GM20431 (cell line): Measurements from ENCODE around the gene DAB2.
"Not testable (repeated sequence)": the region's sequence is repeated elsewhere in the genome, so short reads cannot be mapped to it uniquely, and the experiment has no call there.

Experiments
- in situ Hi-C: fragments of 300-500 bp; cut with MseI, MboI; formaldehyde crosslinking; loops from one replicate; pipeline ENCODE4 v1.15.0; 2020; ENCODE audit warnings: low sequenced_read_pairs; ENCODE audit not compliant: unreplicated experiment

Gene DAB2

DNA sequence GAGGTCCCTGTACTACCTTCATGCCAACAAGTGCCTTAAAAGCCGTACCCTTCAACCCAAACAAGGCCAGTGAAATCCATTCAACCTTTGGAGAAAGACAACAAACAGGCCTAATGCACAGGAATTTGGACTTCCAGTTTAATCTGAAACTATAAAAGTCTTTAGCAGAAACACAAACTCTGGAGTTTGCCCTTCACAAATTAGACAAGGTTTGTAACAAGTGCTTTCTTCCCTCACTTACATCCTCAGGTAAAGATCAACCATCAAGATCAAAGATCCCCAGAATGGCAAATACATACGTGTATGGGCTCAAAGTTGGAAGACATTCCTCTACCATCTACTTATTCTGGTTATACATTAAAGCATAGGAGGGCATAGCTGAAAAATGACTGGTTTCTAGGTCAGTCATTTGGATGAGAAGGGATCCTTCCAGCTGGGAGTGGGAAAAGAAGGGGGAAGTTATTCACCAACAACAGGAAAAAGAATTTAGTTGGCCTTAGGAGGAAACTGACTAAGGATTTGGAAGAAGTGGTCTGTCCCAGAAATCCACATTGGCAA lies 2.0 kb downstream of the DAB2 start:
- in situ Hi-C loops: no loop called here

- in situ Hi-C loops: no loop called here
Observed at GRCh38 chr5:39422036-39422606, 2.7 kb downstream of the DAB2 start.

GRCh38 chr5:39420482-39421145 lies 4.2 kb downstream of the DAB2 start:
- in situ Hi-C loops: no loop called here

- in situ Hi-C loops: no loop called here
Observed at GRCh38 chr5:39419796-39420195, 5.0 kb downstream of the DAB2 start.

GRCh38 chr5:39417979-39418378 lies 6.8 kb downstream of the DAB2 start:
- in situ Hi-C loops: no loop called here

- in situ Hi-C loops: no loop called here
Observed at GRCh38 chr5:39415201-39415600, 9.6 kb downstream of the DAB2 start.

- in situ Hi-C loops: no loop called here
Observed at GRCh38 chr5:39414426-39414825, 10.4 kb downstream of the DAB2 start.

GRCh38 chr5:39413771-39414170 lies 11.0 kb downstream of the DAB2 start:
- in situ Hi-C loops: no loop called here

GRCh38 chr5:39412721-39413394 lies 11.9 kb downstream of the DAB2 start:
- in situ Hi-C loops: no loop called here

GRCh38 chr5:39411985-39412384 lies 12.8 kb downstream of the DAB2 start:
- in situ Hi-C loops: no loop called here

DNA sequence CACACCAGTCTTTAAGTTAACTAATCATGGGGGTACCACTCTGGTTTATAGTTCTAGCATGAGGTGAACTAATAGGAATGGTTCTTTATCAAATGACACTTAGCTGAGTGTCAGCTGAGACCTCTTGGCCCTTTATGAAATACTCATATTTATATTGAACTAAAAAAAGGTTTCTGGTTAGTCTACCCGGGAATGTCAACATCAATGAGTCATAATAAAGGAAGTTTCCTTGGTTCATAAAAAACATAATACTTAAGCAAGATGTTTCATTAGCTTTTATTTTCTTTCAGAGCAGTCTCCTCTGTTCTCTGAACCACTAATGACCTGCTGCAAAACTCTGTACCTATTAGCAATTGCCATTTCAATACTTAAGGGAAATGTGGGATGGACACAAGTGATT lies 13.7 kb downstream of the DAB2 start:
- in situ Hi-C loops: no loop called here

GRCh38 chr5:39409033-39409432 lies 15.7 kb downstream of the DAB2 start:
- in situ Hi-C loops: no loop called here

GRCh38 chr5:39405083-39405843 lies 19.5 kb downstream of the DAB2 start:
- in situ Hi-C loops: no loop called here

DNA sequence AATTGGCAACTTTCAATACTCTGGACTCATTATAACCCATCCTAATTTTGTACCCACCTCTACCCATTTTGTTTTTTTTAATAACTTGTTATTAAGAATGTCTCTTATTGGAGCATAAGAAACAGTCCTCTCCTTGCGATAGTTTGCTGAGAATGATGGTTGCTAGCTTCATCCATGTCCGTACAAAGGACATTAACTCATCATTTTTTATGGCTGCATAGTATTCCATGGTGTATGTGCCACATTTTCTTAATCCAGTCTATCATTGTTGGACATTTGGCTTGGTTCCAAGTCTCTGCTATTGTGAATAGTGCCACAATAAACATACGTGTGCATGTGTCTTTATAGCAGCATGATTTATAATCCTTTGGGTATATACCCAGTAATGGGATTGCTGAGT lies 21.0 kb downstream of the DAB2 start:
- in situ Hi-C loops: not testable (repeated sequence)

- in situ Hi-C loops: not testable (repeated sequence)
Observed at GRCh38 chr5:39402140-39402539, 22.6 kb downstream of the DAB2 start.

- in situ Hi-C loops: no loop called here
Observed at GRCh38 chr5:39400713-39401578, 23.8 kb downstream of the DAB2 start.

GRCh38 chr5:39399135-39400036 lies 25.4 kb downstream of the DAB2 start:
- in situ Hi-C loops: no loop called here

DNA sequence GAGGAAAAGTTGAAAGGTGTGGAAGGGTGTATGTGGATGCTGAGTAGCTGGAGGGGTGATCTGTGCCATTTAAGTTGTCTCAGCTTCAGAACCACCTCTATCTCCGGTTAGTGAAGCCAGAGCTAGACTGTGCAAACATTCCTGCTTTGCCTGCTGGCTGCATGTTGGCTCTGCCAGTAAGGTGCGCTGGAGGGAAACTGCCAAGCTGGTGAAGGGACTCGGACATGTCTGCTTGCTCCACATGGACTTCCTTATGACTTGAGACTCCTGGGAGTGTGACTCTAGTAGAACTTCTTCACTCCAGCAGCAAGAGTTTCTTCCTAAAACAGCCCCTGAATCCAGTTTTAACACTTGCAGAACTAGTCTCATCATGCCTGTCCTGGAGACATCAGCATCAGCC lies 27.9 kb downstream of the DAB2 start:
- in situ Hi-C loops: no loop called here

DNA sequence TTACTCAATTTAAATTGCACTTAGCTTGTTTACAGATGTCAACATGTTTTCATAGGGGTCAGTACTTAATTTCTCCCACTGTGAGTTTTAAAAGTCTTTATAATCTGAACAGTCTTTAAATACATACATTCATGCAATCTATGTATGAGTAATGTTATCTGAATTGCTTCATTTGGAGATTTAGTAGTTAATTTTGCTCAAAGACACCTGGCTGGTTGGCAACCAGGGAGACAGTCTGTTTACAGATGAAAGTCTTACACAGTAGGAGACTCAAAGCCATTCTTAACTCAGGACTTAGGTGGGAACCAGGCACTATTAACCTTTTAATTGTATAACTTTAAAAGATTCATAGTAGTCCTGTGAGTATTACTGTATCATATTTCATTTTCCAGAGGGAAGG lies 29.3 kb downstream of the DAB2 start:
- in situ Hi-C loops: no loop called here
